Measurements from ENCODE around the gene FBXL15.

The FBXL15 gene, protein sequence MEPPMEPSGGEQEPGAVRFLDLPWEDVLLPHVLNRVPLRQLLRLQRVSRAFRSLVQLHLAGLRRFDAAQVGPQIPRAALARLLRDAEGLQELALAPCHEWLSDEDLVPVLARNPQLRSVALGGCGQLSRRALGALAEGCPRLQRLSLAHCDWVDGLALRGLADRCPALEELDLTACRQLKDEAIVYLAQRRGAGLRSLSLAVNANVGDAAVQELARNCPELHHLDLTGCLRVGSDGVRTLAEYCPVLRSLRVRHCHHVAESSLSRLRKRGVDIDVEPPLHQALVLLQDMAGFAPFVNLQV

DNA sequence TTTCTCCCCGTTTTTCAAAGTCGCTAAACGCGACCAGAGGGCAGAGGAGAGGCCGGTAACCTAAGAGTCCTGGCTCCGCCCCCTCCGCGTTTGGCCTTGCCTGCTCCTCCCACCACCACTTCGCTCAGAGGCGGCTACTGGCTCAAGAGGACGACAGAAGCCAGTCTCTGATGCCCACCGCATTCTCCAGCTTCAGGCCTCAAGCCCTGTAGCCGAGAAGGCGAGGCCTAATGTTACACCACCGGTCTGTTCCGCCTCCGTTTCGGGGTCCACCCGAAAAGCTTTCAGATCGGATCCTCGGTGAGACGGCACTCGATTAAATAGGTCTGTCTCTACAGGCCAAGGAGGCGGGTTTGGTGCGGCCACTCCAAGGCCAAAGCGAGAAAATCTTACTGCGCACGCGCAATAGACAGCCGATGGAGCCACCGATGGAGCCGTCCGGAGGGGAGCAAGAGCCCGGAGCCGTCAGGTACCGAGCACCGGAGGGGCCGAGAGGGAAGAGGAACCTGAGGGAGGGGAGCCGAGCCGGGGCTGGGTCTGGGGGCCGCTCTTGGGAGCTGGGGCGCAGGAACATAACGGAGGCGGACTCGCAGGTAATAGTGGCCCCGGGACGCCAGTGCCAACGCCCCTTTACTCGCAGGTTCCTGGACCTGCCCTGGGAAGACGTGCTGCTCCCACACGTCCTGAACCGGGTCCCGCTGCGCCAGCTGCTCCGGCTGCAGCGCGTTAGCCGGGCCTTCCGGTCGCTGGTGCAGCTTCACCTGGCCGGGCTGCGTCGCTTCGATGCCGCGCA lies at the start of gene FBXL15:
Gene FBXL15, plus strand, starts transcription at position 123 of the 793 bp plus-strand sequence. Its CDS starts 294 bp downstream, at position 417.
- peak; percentile 94 for DNase-seq (ENCODE audit: low read depth)

DNA sequence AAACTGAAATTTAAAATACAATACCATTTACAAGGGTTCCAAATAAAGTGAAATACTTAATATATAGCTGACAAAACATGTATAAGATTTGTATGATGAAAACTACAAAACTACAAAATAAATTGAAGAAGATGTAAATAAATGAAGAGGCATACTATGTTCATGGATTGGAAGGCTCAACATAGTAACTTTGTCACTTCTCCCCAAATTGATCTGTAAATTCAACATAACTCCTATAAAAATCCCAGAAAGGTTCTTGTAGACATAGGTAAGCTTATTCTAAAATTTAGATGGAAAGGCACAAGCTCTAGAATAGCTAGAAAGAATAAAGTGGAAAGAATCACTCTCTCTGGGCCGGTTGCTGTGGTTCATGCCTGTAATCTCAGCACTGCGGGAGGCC lies 49.3 kb upstream of the FBXL15 start:
- DNase-seq (ENCODE audit: low read depth): no peak

DNA sequence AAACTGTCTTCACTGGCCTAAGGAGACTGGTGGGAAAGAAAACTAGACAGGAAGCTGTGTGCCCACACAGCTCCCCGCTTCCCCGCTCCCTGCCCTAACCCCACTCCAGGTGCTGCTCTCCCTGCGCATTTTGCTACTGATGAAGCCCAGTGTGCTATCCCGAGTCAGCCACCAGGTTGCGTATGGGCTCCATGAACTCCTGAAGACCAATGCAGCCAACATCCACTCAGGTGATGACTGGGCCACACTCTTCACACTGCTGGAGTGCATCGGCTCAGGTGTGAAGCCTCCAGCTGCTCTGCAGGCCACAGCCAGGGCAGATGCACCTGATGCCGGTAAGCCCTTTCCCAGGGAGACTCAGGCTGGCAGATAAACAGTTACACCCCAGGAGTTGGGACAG lies 45.4 kb upstream of the FBXL15 start:
- DNase-seq (ENCODE audit: low read depth): no peak

DNA sequence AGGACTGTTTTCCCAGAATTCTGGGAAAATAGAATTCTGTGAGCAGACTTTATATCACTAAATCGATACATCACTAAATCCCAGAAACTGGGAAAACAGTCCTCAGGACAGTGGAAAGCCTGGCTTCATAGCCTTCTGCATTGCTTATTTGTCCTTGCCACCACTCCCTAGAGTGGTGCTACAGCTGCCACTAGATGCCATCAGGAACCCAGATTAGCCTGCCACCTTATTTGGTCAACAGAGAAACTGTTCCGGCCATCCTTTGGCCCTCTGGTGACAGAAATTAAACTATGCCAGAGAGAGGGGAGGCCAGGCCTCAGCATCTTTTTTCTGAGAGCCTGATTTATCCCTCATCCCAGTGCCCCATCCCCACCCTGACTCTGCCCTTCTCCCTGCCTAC lies 44.8 kb upstream of the FBXL15 start:
- no peak for DNase-seq (ENCODE audit: low read depth)

DNA sequence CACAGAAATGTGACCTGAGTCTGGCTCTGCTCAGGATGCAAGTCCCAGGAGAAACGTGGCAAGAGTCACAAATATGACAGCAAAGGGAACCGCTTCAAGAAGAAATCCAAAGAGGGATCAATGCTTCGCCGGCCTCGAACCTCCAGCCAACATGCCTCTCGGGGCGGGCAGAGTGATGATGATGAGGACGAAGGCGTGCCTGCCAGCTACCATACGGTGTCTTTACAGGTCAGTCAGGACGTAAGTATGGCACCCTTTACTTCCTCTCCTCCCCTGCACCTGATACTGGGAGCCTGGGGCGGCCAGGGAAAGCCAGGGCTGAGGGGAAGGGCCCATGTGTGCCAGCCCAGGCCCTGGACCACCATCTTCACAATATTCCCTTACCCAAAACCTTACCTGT lies 43.7 kb upstream of the FBXL15 start:
- DNase-seq (ENCODE audit: low read depth): no peak

DNA sequence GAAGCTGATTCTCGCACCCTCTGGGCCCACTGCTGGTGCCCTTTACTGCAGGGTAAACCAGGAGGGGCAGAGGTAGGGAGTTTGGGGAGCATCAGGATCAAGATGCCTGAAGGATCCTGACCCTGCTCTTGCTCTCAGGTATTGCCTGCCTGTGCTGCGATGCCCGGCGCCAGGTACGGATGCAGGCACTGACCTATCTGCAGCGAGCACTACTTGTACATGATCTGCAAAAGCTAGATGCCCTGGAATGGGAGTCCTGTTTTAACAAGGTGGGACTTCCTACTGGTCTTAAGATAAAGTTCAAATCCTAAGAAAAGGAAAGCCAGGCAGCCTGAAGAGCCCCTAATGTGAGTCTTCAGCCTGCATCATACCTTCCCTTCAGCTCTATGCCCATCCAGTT lies 41.3 kb upstream of the FBXL15 start:
- no peak for DNase-seq (ENCODE audit: low read depth)

DNA sequence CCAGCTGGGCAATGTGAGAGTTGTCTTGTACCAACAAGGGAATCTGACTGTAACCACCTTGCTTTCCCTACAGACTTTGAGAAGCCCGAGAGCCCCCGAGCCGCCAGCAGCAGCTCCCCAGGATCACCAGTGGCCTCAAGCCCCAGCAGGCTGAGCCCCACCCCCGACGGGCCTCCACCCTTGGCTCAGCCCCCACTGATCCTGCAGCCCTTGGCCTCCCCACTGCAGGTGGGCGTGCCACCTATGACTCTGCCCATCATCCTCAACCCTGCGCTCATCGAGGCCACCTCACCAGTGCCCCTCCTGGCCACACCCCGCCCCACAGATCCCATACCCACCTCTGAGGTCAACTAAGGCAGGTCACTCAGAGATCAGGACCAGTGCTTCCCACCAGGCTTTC lies 38.7 kb upstream of the FBXL15 start:
- no peak for DNase-seq (ENCODE audit: low read depth)

DNA sequence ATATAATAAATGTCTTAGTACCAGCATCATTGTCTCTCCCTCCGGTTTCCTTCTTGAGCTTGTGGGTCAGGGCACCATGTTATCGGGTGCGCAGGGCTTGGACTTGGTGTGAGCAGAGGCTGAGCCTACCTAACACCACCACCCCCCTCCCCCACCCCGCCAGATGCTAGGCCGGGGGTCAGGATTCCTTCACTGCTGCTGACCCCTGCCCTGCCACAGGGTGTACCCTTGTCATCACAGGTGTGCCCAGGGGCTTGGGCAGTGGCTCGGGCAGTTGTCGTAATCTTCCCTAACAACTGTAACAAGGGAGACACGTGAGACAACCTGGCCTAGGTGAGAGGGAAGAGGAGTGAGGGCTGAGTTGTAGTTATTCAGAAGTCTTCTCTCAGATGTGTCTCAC lies 37.8 kb upstream of the FBXL15 start:
- no peak for DNase-seq (ENCODE audit: low read depth)

DNA sequence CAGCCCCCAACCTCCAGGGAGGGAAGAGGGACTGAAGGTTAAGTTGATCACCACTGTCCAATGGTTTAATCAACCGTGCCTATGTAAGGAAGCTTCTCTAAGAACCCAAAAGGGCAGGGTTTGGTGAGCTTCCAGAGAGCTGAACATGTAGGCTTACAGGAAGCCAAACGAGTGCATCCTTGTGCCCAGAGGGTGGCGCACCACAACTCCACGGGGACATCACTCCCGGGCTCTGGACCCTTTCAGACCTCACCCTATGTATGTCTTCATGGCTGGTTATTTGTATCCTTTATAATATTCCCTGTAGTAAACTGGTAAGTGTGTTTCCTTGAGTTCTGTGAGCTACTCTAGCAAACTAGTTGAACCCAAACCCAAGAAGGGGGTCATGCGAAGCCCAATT lies 36.6 kb upstream of the FBXL15 start:
- DNase-seq (ENCODE audit: low read depth): no peak

DNA sequence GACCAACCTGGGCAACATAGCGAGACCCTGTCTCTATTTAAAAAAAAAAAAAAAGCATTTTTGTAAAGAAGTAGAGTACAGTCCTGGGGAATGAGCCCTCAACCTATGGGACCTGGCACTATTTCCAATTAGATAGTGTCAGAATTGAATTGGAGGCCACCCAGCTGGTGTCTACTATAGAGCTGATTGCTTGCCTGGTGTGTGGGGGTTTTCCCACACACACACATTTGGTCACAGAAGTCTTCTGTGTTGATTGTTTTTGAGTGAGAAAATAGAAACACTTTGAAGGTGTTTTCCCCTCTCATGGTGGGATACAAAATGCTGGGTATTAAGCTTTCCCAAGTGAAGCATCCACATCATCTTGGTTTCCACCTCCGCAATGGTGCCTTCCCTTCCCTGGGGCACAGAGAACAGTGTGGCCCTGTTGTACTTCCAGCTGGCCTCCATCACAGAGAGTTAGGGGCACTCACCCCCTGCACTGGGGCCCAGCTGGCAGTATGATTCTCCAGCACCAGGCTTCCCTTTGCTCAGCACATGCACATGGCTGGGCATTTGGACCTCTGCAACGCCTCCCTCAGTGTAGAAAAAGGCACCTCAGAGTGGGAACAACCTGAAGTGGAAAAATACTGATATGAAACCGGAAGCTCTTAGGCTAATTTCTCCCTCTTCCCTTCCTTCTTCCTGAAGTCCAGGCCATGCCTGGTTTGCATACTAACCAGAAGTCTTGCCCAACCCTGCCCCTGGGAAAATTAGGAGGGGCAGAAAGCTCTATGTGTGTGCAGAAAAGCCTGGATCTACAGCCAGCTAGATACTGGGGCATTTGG lies 35.8 kb upstream of the FBXL15 start:
- no peak for DNase-seq (ENCODE audit: low read depth)

DNA sequence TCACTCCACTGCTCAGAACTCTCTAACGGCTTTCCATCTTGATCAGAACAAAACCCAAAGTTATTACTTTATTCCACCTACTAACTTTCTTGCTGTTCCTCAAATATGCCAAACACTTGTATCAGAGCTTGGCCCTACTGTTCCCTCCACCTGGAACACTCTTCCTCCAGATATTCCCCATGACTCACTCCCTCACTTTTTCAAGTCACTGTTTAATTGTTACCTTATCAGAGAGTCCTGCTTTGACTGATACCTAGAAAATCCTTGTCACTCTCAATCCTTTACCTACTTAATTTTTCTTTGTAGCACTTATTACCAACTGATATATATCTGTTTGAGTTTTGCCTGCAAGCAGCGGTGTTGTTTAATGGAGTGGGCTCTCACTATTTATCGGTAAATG lies 30.7 kb upstream of the FBXL15 start:
- DNase-seq (ENCODE audit: low read depth): no peak

DNA sequence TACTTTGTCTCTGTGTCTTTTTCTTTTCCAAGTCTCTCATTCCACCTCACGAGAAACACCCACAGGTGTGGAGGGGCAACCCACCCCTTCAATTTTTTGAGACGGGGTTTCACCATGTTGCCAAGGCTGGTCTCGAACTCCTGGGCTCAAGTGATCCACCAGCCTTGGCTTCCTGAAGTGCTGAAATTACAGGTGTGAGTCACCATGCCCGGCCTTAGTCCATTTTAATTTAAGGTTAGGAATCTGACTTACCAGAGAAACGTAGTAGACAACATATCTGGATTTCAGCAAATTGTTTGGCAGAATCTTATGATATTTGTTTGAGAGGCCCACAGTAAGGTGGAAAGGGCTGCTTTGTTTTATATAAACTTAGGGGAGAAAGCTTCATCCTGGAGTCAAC lies 28.3 kb upstream of the FBXL15 start:
- no peak for DNase-seq (ENCODE audit: low read depth)

DNA sequence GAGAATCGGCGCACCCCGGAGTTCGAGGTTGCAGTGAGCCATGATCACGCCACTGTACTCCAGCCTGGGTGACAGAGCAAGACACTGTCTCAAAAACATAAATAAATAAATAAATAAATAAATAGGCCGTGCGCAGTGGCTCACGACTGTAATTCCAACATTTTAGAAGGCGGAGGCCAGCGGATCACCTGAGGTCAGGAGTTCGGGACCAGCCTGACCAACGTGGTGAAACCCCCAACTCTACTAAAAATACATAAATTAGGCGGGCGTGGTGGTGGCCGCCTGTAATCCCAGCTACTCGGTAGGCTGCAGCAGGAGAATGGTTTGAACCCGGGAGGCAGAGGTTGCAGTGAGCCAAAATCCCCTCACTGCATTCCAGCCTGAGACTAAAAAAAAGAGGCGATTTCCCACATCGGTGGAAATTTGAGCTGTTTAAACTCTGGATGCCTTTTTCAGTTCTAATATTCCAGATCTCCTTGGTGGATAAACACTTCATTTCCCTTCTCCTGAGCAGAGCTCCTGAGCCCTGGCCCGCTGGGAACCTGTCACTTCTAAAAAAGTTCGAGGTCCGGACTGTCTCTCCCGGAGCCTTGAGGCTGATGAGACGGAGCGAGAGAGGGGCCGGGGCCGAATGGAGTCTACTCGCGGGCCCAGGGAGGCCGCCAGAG lies 27.1 kb upstream of the FBXL15 start:
- DNase-seq (ENCODE audit: low read depth): no peak

DNA sequence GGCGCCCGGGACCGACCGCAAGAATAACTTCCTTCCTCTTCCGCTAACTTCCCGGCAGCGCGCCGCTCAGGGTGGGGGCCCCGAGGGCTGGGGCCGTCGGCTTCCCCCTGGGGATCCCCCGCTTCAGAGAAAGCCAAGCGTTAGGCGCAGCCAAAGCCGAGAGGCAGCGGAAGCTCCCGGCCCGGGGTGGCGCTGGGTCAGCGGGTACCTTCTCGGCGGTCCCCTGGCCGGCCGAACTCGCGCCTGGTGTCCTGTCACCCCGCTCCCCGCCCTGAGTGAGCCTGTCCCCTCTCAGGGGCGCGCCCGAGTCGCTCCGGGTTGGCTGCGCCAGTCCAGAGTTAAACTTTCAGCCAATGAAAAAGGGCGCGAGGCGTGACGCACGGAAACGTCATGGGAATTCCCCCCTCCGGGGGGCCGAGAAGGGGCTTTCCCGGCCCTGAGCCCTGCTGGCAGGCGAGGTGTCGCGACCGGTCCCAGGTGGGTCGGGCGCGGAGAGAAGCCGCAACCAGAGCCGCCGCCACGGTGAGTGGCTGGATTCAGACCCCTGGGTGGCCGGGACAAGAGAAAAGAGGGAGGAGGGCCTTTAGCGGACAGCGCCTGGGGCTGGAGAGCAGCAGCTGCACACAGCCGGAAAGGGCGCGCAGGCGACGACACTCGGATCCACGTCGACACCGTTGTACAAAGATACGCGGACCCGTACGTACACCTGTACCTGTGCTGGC lies 26.4 kb upstream of the FBXL15 start:
- peak; percentile 99 for DNase-seq (ENCODE audit: low read depth)

DNA sequence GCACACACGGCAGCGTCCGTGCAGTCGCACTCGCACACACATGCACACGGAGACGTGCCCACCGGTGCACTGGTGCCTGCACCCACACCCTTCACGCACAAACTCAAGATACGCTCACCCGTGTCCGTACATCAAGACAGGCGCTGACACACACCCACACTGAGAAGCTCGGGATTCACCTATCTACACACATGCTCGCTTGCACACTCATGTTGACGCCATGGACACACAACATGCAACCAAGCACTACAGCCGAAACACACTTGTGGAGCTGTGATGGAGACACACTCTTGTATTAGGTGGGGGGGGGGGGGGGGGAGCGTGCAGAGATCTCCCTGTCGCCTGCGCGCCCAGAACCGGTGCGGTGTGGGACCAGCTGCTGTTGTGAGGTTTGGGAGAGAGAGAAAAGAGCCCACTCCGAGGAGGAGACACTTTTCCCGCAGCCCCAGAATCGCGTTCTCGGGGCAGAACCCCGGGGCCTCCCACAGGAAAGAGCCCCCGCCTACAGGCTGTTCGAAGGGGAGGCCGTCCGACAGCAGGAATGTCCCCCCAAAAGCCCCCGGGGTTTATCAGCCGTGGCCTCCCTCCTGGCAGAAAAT lies 25.7 kb upstream of the FBXL15 start:
- peak; percentile 57 for DNase-seq (ENCODE audit: low read depth)

DNA sequence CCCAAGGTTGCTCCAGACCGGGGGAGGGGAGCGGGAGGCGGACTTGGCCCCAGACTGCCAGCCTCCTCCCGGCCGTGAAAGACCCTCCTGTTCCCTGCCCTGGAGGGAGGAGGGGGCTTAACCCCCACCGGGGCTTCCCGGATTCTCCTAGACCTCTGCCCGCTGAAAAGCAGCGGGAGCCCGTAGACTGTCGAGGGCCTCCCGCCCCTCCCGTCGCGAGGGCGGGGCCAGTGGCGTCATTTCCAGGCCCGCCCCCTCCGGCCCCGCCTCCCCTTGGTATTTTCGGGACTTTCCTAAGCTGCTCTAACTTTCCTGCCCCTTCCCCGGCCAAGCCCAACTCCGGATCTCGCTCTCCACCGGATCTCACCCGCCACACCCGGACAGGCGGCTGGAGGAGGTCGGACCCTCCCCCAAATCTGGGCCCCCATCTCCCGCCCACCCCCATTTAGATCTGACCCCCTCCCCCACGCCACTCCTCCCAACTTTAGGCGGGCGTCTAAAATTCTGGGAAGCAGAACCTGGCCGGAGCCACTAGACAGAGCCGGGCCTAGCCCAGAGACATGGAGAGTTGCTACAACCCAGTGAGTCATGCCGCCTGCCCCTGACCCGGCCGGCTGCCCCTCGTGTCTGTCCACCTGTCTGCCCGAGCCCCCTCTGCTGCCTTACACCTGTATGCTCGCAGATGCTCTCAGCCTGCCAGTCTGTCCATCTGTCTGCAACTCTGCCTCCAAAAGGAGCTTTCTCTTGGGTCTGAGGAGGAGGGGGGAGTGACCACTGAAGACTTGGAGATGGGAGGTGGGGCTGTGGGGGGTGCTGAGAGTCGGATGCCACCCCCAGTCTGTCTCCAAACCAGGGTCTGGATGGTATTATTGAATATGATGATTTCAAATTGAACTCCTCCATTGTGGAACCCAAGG lies 25.0 kb upstream of the FBXL15 start, which contains the start of gene NFKB2:
Gene NFKB2, plus strand, starts transcription at position 306 of the 917 bp plus-strand sequence. Its CDS starts 255 bp downstream, at position 561.
- DNase-seq (ENCODE audit: low read depth): peak; percentile 89

DNA sequence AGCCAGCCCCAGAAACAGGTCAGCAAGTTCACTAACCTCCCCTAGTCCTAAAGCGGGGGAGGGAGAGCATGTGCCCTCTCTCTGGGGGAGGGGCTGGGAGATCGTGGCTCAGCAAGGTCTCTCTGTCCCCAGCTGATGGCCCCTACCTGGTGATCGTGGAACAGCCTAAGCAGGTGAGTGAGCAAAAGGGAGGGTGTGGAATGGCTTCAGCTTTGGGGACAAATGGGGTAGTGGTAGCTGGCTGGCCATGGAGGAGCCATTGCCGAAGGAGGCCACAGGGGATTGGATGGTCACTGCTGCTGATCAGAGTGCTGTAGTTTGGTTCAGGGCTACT lies 24.4 kb upstream of the FBXL15 start:
- no peak for DNase-seq (ENCODE audit: low read depth)

DNA sequence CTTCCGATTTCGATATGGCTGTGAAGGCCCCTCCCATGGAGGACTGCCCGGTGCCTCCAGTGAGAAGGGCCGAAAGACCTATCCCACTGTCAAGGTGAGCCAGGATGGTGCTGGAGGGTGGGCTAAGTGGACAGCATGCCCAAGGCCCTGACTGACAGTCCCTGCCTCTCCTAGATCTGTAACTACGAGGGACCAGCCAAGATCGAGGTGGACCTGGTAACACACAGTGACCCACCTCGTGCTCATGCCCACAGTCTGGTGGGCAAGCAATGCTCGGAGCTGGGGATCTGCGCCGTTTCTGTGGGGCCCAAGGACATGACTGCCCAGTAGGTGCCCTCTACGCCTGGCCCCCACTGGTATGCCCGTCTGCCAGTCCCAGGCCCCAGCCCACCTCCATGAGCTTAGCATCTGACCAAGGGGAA lies 23.9 kb upstream of the FBXL15 start:
- no peak for DNase-seq (ENCODE audit: low read depth)

DNA sequence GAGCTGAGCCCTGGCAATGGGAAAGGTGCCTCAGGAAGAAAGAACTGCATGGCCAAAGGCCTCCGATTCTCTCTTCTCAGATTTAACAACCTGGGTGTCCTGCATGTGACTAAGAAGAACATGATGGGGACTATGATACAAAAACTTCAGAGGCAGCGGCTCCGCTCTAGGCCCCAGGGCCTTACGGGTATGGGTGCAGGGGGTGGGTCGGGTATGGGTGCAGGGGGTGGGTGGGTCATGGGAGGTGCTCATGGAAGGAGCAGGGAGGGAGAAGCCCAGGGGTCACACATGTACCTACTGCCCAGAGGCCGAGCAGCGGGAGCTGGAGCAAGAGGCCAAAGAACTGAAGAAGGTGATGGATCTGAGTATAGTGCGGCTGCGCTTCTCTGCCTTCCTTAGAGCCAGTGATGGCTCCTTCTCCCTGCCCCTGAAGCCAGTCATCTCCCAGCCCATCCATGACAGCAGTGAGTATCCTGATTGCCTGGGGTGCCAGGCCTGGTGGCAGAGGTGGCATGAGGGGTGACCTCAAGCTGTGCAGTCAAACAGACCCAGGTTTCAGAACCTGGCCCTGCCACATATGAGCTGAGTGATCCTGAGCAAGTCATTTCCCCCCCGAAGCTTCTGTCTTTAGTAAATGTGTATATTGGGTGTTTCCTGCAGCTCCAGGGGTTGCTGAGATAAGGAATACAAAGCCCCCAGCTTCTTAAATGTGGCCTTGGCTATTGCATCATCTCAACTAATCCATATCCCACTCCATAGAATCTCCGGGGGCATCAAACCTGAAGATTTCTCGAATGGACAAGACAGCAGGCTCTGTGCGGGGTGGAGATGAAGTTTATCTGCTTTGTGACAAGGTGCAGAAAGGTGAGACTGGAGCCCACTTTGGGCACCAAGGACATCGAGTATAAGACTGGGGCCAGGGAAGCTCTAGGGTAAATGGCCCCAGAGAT lies 23.1 kb upstream of the FBXL15 start:
- DNase-seq (ENCODE audit: low read depth): no peak

All from activated gamma-delta T cell treated with anti-CD3 and anti-CD28 coated beads, Interleukin-2, amount 50 U/mL, for 16 hours (primary cell).